Fibroblast of mammary gland (primary cell): Measurements from ENCODE around the gene ALG12.
A peak's percentile ranks its signal among the peaks of the same experiment; 100 is the strongest.

Experiments
- DNase-seq: peaks from one replicate; pipeline ENCODE4 v3.0.0-alpha.2; 2010; ENCODE audit warnings: low read depth
- H3K4me3 ChIP-seq: 2 replicates; pipeline ENCODE4 v1.5.1; 2011; ENCODE audit warnings: low read depth, mild to moderate bottlenecking, low read length, moderate library complexity; ENCODE audit not compliant: control insufficient read depth
- TF ChIP-seq, protein P1 (sequence below): conservative IDR thresholded peaks from 2 replicates; pipeline ENCODE4 v1.5.1; 2011; ENCODE audit warnings: low read depth, low read length, inconsistent platforms; ENCODE audit not compliant: control insufficient read depth, insufficient read depth

ALG12 gene

DNA sequence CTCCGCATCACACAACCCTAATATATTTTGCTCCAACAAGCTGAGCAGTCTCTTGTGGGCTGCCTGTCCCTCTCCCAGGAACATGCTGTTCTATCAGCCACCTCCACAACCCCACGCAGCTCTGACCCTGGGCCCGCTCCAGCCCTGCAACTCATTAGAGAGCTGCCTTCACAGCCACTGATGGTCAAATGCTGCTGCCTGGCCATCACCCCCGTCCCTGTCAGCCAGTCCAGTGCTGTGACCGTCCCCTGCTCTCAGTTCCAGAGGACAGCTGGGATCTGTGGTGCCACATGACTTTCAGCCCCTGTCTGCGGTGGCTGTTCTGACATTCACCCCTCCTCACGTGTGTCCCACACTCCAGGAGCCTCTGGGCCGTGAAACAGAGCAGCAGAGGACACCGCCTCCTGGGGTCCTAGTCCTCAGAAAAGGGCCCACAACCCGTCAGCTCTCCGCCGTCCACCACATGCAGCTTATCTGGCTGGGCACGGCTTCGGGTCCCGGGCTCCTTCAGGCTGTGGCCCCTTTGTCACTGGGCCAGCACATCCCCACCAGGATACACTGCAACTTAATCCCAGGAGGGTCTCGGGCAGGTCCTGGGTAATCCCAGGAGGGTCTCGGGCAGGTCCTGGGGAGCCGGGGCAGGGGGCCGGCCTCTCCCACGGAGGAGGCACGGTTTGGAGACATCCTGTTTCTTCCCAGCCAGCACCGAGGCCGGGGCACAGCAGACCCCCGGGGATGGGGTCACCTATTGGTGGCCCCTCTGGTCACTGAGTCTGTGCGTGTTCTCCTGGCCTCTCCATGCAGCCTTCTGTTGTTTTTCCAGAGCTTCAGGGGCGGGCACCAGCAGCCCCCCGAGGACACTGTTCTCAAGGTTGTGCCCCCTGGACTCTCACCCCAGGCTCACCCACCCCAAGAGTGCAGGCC lies 15.3 kb upstream of the ALG12 start:
- TF ChIP-seq, protein P1, sequence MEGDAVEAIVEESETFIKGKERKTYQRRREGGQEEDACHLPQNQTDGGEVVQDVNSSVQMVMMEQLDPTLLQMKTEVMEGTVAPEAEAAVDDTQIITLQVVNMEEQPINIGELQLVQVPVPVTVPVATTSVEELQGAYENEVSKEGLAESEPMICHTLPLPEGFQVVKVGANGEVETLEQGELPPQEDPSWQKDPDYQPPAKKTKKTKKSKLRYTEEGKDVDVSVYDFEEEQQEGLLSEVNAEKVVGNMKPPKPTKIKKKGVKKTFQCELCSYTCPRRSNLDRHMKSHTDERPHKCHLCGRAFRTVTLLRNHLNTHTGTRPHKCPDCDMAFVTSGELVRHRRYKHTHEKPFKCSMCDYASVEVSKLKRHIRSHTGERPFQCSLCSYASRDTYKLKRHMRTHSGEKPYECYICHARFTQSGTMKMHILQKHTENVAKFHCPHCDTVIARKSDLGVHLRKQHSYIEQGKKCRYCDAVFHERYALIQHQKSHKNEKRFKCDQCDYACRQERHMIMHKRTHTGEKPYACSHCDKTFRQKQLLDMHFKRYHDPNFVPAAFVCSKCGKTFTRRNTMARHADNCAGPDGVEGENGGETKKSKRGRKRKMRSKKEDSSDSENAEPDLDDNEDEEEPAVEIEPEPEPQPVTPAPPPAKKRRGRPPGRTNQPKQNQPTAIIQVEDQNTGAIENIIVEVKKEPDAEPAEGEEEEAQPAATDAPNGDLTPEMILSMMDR: no peak
- H3K4me3 ChIP-seq: no peak overlapping the region
- peak; percentile 25 for DNase-seq

DNA sequence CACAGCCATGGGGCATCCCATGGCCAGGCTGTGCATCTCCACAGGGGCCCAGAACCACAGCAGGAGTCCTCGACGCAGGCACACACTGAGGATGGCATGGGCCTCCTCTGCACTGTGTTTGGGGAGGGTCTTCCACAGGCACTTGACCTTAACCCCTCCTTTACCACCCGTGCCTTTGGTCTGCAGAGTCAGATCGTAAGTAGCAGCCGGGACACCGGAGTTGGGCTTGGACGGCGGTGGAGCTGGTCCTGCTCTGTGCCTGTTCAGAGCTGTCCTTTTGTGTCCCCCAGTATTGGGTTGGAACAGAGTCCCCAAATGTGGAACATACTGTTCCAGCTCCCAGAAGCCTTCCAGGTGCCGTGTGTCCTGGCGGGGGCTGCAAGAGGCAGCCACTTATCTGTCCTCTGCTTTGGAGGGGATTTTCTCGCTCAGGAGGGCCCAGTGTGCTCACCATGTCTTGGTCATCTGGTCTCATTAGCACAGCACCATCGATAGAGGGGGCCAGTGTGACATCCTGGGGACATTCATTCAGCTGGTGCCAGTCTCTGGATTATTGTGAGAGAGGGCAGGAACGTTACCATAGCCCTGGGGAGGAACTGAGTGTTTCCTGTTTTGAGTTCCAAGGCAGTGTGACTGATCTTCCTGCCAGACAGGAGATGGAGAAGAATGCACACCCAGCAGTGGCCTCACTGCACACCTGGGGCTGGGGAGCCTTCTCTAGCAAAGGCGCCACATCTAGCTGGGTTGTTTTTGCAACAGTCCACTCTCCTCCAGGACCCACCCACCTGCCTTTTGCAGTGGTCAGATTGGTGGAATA lies 12.6 kb upstream of the ALG12 start:
- peak; percentile 58 for DNase-seq
- no peak overlapping the region for H3K4me3 ChIP-seq

DNA sequence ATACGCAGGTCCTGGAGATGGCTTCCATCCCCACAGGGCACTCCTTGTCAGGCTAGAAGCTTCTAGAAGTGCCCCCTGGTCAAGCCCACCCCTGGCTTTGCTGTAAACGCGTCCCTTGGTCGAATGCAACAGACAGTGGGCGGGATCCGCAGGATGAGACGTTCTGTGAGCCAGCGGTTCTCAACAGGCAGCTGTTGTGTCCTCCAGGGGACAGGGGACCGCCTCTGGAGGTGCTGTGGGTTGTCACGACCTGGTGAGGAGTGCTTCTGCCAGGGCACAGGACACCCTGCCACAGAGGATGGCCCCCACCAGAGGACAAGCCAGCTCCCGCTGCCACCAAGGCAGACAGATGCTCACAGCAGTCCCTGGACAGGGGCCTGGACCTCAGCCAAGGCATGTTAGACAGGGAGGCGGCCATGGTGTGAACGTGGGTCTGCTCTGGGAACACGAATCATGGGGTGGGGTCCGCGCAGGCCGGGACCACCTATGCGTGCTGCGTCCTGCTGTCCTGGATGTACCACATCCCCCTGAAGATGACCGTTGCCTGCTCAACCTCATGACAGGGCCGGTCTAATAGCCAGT lies 11.8 kb upstream of the ALG12 start:
- TF ChIP-seq, protein P1: no peak
- no peak overlapping the region for H3K4me3 ChIP-seq
- DNase-seq: no peak

More for the DNA sequence above, 12.6 kb upstream of the ALG12 start:
- TF ChIP-seq, protein P1: peak; percentile 43

DNA sequence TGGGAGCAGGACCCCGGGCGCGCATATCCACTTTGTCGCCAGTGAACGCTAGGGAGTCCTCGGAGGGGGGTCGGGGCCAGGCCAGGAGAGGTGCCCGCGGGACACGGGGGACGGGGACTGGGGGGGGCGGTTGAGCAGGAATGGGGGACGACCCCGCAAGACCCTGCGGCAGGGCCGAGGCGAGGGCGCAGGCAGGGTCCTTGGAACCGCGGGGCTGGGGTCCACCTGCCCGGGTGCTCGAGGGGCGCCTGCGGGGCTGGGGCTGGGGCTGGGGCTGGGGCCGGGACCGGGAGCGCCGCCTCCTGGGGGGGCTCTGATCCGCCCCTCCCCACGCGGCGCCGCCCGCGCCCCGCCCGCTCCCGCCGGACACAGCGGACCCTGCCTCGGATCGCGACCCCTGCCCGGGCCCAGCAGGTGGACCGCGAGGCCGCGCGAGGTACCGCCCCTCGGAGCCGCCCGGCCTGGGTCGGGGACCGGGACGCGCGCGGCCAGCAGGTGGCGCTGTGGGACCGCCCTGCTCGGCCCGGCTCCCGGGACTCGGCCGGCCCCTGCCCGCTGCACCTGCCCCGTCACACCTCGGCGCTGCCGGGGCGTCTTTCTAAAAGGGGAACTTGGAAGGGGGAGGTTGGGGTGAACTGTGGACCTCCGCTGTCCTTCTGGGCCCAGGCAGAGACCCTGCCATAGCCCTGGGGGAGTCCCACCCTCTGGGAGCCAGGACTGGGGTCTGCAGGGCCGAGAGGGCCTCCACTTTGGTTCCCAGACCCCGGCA lies 11.2 kb upstream of the ALG12 start:
- TF ChIP-seq, protein P1: peak; percentile 18
- DNase-seq: peak; percentile 15

DNA sequence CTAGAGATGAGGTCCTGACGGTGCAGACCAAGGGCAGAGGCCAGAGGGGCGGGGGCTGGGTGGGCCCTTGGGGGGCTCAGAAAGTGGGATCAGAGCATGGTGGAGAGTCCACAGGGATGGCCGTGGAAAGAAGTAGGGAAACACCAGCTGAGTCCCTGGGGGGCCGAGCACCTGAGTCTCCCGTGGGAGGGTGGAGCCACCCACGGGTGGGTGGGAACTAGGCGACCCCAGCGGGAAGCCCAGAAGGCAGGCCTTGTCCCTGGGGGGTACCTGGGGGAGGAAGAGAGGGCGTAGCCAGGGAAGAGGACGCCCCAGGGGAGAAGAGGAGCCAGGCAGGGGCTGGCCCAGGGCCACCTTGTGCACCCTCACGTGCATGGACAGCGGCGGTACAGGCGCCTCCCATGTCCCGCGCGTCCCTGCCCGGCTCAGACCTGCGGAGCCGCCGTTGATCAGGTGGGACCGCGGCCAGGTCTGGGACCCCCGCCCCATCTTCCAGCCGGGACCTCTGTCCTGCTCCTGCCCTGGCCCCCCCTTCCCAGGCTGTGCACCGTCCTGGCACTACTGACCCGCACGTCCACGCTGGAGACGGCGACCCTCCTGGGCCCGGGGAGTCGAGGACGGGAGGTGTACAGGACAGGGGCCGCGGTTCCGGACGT lies 10.4 kb upstream of the ALG12 start:
- no peak for DNase-seq
- no peak overlapping the region for H3K4me3 ChIP-seq
- TF ChIP-seq, protein P1: no peak

More for the DNA sequence above, 11.2 kb upstream of the ALG12 start:
- no peak overlapping the region for H3K4me3 ChIP-seq

DNA sequence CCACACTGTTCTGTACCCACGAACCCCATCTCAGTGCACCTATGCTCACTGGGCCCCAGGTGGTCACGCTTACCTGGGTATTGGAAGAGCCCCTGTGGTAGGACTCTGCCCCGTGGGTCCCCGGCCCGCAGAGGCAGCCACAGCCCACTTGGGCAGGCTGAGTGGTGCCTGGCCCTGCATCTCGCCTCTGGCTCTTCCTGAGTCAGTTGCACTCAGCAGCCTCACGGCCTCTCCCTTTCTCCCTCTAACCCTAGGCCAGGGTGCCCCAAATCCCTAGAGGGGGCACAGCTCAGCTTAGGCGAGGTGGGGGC lies 9.9 kb upstream of the ALG12 start:
- no peak for DNase-seq
- TF ChIP-seq, protein P1: no peak
- no peak overlapping the region for H3K4me3 ChIP-seq
